ENCODE data around the gene SLC26A11. TPM values are rescaled to one million over a fixed set of nuclear protein-coding genes. Genes with fewer than 3 reads are reported as not detected.

The SLC26A11 gene
- total and polyA plus RNA-seq, 2 donors (not counting 1 experiment from before 2014, with no cell fraction given) = 10.1 to 31.4 TPM

GRCh38 chr17:80285237-80285920, 65.2 kb downstream of the SLC26A11 start:
- Histone ChIP-seq H3K27ac (ENCODE audit: low read length in 2 of 2) (no peak overlapping the region), H3K79me2 (ENCODE audit: control insufficient read depth, insufficient read depth, low read length) (peaks cover 51% of the 10 kb centered on the region), H4K20me1 (ENCODE audit: control insufficient read depth, insufficient read depth, low read length, poor library complexity, severe bottlenecking) (peaks cover 63% of the 10 kb centered on the region), H3K27me3 (replicated peaks in 1 of 4; ENCODE audit: control extremely low read depth in 1 of 4, control insufficient read depth in 3 of 4, insufficient read depth in 4 of 4, low read length in 3 of 4) (no peaks in the 10 kb centered on the region), H2AFZ (ENCODE audit: insufficient read depth, low read depth, low read length, poor library complexity, severe bottlenecking) (no peak overlapping the region), H3K9ac (ENCODE audit: low read length) (no peak overlapping the region), H3K9me3 (ENCODE audit: control extremely low read depth in 1 of 3, control insufficient read depth in 2 of 3, insufficient read depth in 1 of 3, low read length in 2 of 3) (no peaks in the 10 kb centered on the region), H3K4me3 (ENCODE audit: control extremely low read depth in 1 of 5, extremely low read depth in 1 of 5, insufficient read depth in 1 of 5, low read depth in 2 of 5, low read length in 4 of 5) (no peak overlapping the region), H3K4me2 (replicated peaks; ENCODE audit: low read depth, low read length, poor library complexity, severe bottlenecking) (no peak overlapping the region), H3K4me1 (ENCODE audit: control insufficient read depth in 2 of 2, insufficient read depth in 2 of 2, low read length in 2 of 2) (no peaks in the 10 kb centered on the region), H3K36me3 (replicated peaks in 1 of 2; ENCODE audit: control extremely low read depth in 1 of 2, control insufficient read depth in 1 of 2, extremely low read depth in 1 of 2, insufficient read depth in 2 of 2, low read length in 1 of 2) (peaks cover 0 to 50% of the 10 kb centered on the region in 2 experiments)
- TF ChIP-seq CTCF (IDR thresholded peaks at IDR 0.05) = no peak
- no peak for TF ChIP-seq EZH2 (IDR thresholded peaks at IDR 0.05; ENCODE audit: borderline replicate concordance, insufficient read depth, low read depth, low read length, poor library complexity, severe bottlenecking)
- POLR2A ChIA-PET = no interaction called here
- CTCF ChIA-PET = no interaction called here
- ATAC-seq (ENCODE audit: low read depth) (no peak), DNase-seq (no peak)
- intact Hi-C loops (cut with micrococcal nuclease) = no loop called here
- Mint-ChIP-seq H3K27ac (no peak overlapping the region), H3K9me3 (ENCODE audit: insufficient read depth) (no peaks in the 10 kb centered on the region), H3K4me3 (no peak overlapping the region), H3K4me1 (peaks cover 5% of the 10 kb centered on the region), H3K27me3 (no peaks in the 10 kb centered on the region)
- WGBS (ENCODE audit: insufficient coverage) = 96% methylated on average over 15 of the region's 19 CpGs

GRCh38 chr17:80286638-80286960, 66.4 kb downstream of the SLC26A11 start:
- 94% methylated on average over 4 of the region's 5 CpGs for WGBS (ENCODE audit: insufficient coverage)
- H3K79me2 ChIP-seq (ENCODE audit: control insufficient read depth, insufficient read depth, low read length) = peaks cover 39% of the 10 kb centered on the region
- no peaks in the 10 kb centered on the region for H3K9me3 ChIP-seq (ENCODE audit: control extremely low read depth in 1 of 3, control insufficient read depth in 2 of 3, insufficient read depth in 1 of 3, low read length in 2 of 3)
- peaks cover 0 to 54% of the 10 kb centered on the region in 2 experiments for H3K36me3 ChIP-seq (replicated peaks in 1 of 2; ENCODE audit: control extremely low read depth in 1 of 2, control insufficient read depth in 1 of 2, extremely low read depth in 1 of 2, insufficient read depth in 2 of 2, low read length in 1 of 2)
- no peaks in the 10 kb centered on the region for H3K4me1 ChIP-seq (ENCODE audit: control insufficient read depth in 2 of 2, insufficient read depth in 2 of 2, low read length in 2 of 2)
- H3K4me2 ChIP-seq (replicated peaks; ENCODE audit: low read depth, low read length, poor library complexity, severe bottlenecking) = no peak overlapping the region
- H3K9ac ChIP-seq (ENCODE audit: low read length) = no peak overlapping the region
- ATAC-seq (ENCODE audit: low read depth) = no peak
- peaks cover 51% of the 10 kb centered on the region for H4K20me1 ChIP-seq (ENCODE audit: control insufficient read depth, insufficient read depth, low read length, poor library complexity, severe bottlenecking)
- DNase-seq = no peak
- no peaks in the 10 kb centered on the region for H3K27me3 ChIP-seq (replicated peaks in 1 of 4; ENCODE audit: control extremely low read depth in 1 of 4, control insufficient read depth in 3 of 4, insufficient read depth in 4 of 4, low read length in 3 of 4)
- no peak overlapping the region for H3K4me3 ChIP-seq (ENCODE audit: control extremely low read depth in 1 of 5, extremely low read depth in 1 of 5, insufficient read depth in 1 of 5, low read depth in 2 of 5, low read length in 4 of 5)
- no peak overlapping the region for H3K27ac ChIP-seq (ENCODE audit: low read length in 2 of 2)
- CTCF ChIA-PET = interaction anchor here (1.1 kb wide), 1 partner anchor 91 kb away, joined by 3 read pairs; no protein-coding TSS in a partner anchor
- Mint-ChIP-seq H3K4me1 (peaks cover 5% of the 10 kb centered on the region), H3K9me3 (ENCODE audit: insufficient read depth) (no peaks in the 10 kb centered on the region), H3K27me3 (no peaks in the 10 kb centered on the region), H3K27ac (no peak overlapping the region), H3K4me3 (no peak overlapping the region)
- TF ChIP-seq EZH2 (IDR thresholded peaks at IDR 0.05; ENCODE audit: borderline replicate concordance, insufficient read depth, low read depth, low read length, poor library complexity, severe bottlenecking) = no peak
- TF ChIP-seq CTCF (IDR thresholded peaks at IDR 0.05) = no peak
- POLR2A ChIA-PET = interaction anchor here (0.5 kb wide), 1 partner anchor 151 kb away, joined by 11 read pairs; no protein-coding TSS in a partner anchor
- intact Hi-C loops (cut with micrococcal nuclease) = no loop called here
- no peak overlapping the region for H2AFZ ChIP-seq (ENCODE audit: insufficient read depth, low read depth, low read length, poor library complexity, severe bottlenecking)
